GM10248 (cell line): Measurements from ENCODE around the gene ZDHHC14.

Source experiments
- CTCF ChIA-PET: fragments of 300-600 bp; sonication (Branson Sonifier 250); formaldehyde crosslinking; extraction: SDS; loops from one replicate; lab custom pipeline; 2021; ENCODE audit warnings: antibody characterized with exemption; lab: Yijun Ruan, JAX
- POLR2A ChIA-PET: fragments of 350-650 bp; sonication (Branson Sonifier 250); formaldehyde crosslinking; extraction: SDS; loops from one replicate; lab custom pipeline; 2020; ENCODE audit warnings: antibody characterized with exemption; lab: Yijun Ruan, JAX
- DNase-seq: peaks from one replicate; pipeline ENCODE4 v3.0.0; 2012; ENCODE audit errors: extremely low spot score
- CTCF ChIP-seq: IDR thresholded peaks from 2 replicates; pipeline ENCODE4 v1.5.1; 2012; ENCODE audit warnings: mild to moderate bottlenecking, low read depth; ENCODE audit errors: extremely low read depth, missing control alignments, control extremely low read depth

The ZDHHC14 gene

GRCh38 chr6:157609117-157609516 is 228.1 kb downstream of the ZDHHC14 start:
- no peak for TF ChIP-seq CTCF
- ChIA-PET CTCF (no interaction called here), POLR2A (no interaction called here)
- no peak for DNase-seq

- POLR2A ChIA-PET, result no interaction called here
- CTCF ChIA-PET, result no interaction called here
- no peak for TF ChIP-seq CTCF
- no peak for DNase-seq
Observed at GRCh38 chr6:157609556-157609955, 228.6 kb downstream of the ZDHHC14 start.

- DNase-seq, result no peak
- no peak for TF ChIP-seq CTCF
- POLR2A ChIA-PET, result no interaction called here
- CTCF ChIA-PET, result interaction anchor here (1.1 kb wide), 1 partner anchor 296 kb away, joined by 3 read pairs; no protein-coding TSS in a partner anchor
Observed at GRCh38 chr6:157610451-157610999, 229.5 kb downstream of the ZDHHC14 start.

GRCh38 chr6:157611406-157611805 is 230.4 kb downstream of the ZDHHC14 start:
- no peak for TF ChIP-seq CTCF
- POLR2A ChIA-PET, result no interaction called here
- DNase-seq, result no peak
- CTCF ChIA-PET, result interaction anchor here (1.1 to 2.5 kb wide), 2 partner anchors 15 to 297 kb away, joined by 3 to 9 read pairs; no protein-coding TSS in a partner anchor

- CTCF ChIA-PET, result interaction anchor here (1.0 to 3.2 kb wide), 5 partner anchors 10 to 298 kb away, joined by 3 to 13 read pairs (median 9); no protein-coding TSS in a partner anchor
- POLR2A ChIA-PET, result interaction anchor here (0.7 kb wide), 2 partner anchors 258 to 624 kb away, joined by 3 to 4 read pairs; no protein-coding TSS in a partner anchor
- TF ChIP-seq CTCF, result no peak
- DNase-seq, result no peak
Observed at GRCh38 chr6:157613011-157613522, 232.1 kb downstream of the ZDHHC14 start.

- CTCF ChIA-PET, result interaction anchor here (1.0 to 3.2 kb wide), 6 partner anchors 9 to 299 kb away, joined by 3 to 13 read pairs (median 5); no protein-coding TSS in a partner anchor
- POLR2A ChIA-PET, result no interaction called here
- DNase-seq, result no peak
- peak; percentile 24 for TF ChIP-seq CTCF
Observed at GRCh38 chr6:157614026-157614568, 233.1 kb downstream of the ZDHHC14 start.
